KMS-11 (cell line): Measurements from ENCODE around the gene MOGAT2.

ENCODE experiments used
- H2AFZ ChIP-seq: fragments of 200-600 bp; sonication (generic); 2 replicates; pipeline ENCODE4 v1.6.1; 2016; ENCODE audit warnings: antibody characterized with exemption, mixed run types, low read depth
- H3K27ac ChIP-seq: fragments of 200-600 bp; sonication (generic); 2 replicates; pipeline ENCODE4 v1.6.1; 2016; ENCODE audit warnings: mild to moderate bottlenecking, mixed run types
- H3K27me3 ChIP-seq: fragments of 200-600 bp; sonication (generic); 2 replicates; pipeline ENCODE4 v1.6.1; 2017; ENCODE audit warnings: mild to moderate bottlenecking, low read depth, mixed run types, moderate library complexity; ENCODE audit not compliant: insufficient read depth
- H3K36me3 ChIP-seq: fragments of 200-600 bp; sonication (generic); 2 replicates; pipeline ENCODE4 v1.6.1; 2017; ENCODE audit warnings: mild to moderate bottlenecking, mixed run types; ENCODE audit not compliant: insufficient read depth
- H3K4me1 ChIP-seq: fragments of 200-600 bp; sonication (generic); 2 replicates; pipeline ENCODE4 v1.6.1; 2016; ENCODE audit warnings: mild to moderate bottlenecking, low read depth, mixed run types; ENCODE audit not compliant: poor library complexity, severe bottlenecking
- H3K4me2 ChIP-seq: fragments of 200-600 bp; sonication (generic); 2 replicates; pipeline ENCODE4 v1.7.0; 2016; ENCODE audit warnings: mild to moderate bottlenecking, mixed run types
- H3K4me3 ChIP-seq: fragments of 200-600 bp; sonication (generic); IDR thresholded peaks from 2 replicates; pipeline ENCODE4 v1.6.1; 2017; ENCODE audit warnings: low read depth, low read length, mixed read lengths; ENCODE audit not compliant: insufficient read depth
- H3K79me2 ChIP-seq: fragments of 200-600 bp; sonication (generic); 2 replicates; pipeline ENCODE4 v1.6.1; 2016; ENCODE audit warnings: low read depth, mixed run types; ENCODE audit not compliant: insufficient read depth
- H3K9ac ChIP-seq: fragments of 200-600 bp; sonication (generic); 2 replicates; pipeline ENCODE4 v1.6.1; 2016; ENCODE audit warnings: mild to moderate bottlenecking, mixed run types
- H4K20me1 ChIP-seq: fragments of 200-600 bp; sonication (generic); 2 replicates; pipeline ENCODE4 v1.6.1; 2016; ENCODE audit warnings: mild to moderate bottlenecking, mixed run types; ENCODE audit not compliant: insufficient read depth
- CTCF ChIP-seq: fragments of 200-600 bp; sonication (generic); conservative IDR thresholded peaks from 2 replicates; pipeline ENCODE4 v1.6.1; 2017; ENCODE audit warnings: low read depth, mild to moderate bottlenecking, antibody characterized with exemption, low read length, moderate library complexity, mixed read lengths

The MOGAT2 gene

GRCh38 chr11:75691804-75692203 is 25.8 kb upstream of the MOGAT2 start:
- Histone ChIP-seq H4K20me1 (no peaks in the 10 kb centered on the region), H3K4me1 (no peaks in the 10 kb centered on the region), H3K4me2 (no peak overlapping the region), H3K36me3 (no peaks in the 10 kb centered on the region), H3K9ac (no peak overlapping the region), H2AFZ (no peak overlapping the region), H3K27me3 (no peaks in the 10 kb centered on the region), H3K79me2 (no peaks in the 10 kb centered on the region), H3K27ac (no peak overlapping the region), H3K4me3 (no peak overlapping the region)
- TF ChIP-seq CTCF: no peak

- H3K27me3 ChIP-seq: no peaks in the 10 kb centered on the region
- H2AFZ ChIP-seq: no peak overlapping the region
- no peak overlapping the region for H3K27ac ChIP-seq
- H3K4me1 ChIP-seq: no peaks in the 10 kb centered on the region
- H4K20me1 ChIP-seq: no peaks in the 10 kb centered on the region
- H3K4me2 ChIP-seq: no peak overlapping the region
- TF ChIP-seq CTCF: no peak
- H3K9ac ChIP-seq: no peak overlapping the region
- H3K79me2 ChIP-seq: no peaks in the 10 kb centered on the region
- H3K36me3 ChIP-seq: no peaks in the 10 kb centered on the region
- no peak overlapping the region for H3K4me3 ChIP-seq
Measured at GRCh38 chr11:75697906-75698581, 19.6 kb upstream of the MOGAT2 start.

GRCh38 chr11:75700940-75701339 is 16.7 kb upstream of the MOGAT2 start:
- Histone ChIP-seq H3K4me1 (no peaks in the 10 kb centered on the region), H4K20me1 (no peaks in the 10 kb centered on the region), H2AFZ (no peak overlapping the region), H3K9ac (no peak overlapping the region), H3K27ac (no peak overlapping the region), H3K27me3 (no peaks in the 10 kb centered on the region), H3K36me3 (no peaks in the 10 kb centered on the region), H3K4me3 (no peak overlapping the region), H3K4me2 (no peak overlapping the region), H3K79me2 (no peaks in the 10 kb centered on the region)
- TF ChIP-seq CTCF: no peak

- no peak for TF ChIP-seq CTCF
- no peaks in the 10 kb centered on the region for H3K4me1 ChIP-seq
- no peak overlapping the region for H3K4me3 ChIP-seq
- no peak overlapping the region for H3K4me2 ChIP-seq
- no peaks in the 10 kb centered on the region for H3K79me2 ChIP-seq
- no peak overlapping the region for H3K9ac ChIP-seq
- H3K27ac ChIP-seq: no peak overlapping the region
- H3K36me3 ChIP-seq: no peaks in the 10 kb centered on the region
- no peak overlapping the region for H2AFZ ChIP-seq
- H4K20me1 ChIP-seq: no peaks in the 10 kb centered on the region
- H3K27me3 ChIP-seq: no peaks in the 10 kb centered on the region
Measured at GRCh38 chr11:75703695-75704237, 13.9 kb upstream of the MOGAT2 start.
